IPS DF 6.9 (cell line): ENCODE results near the gene HOXA4.
A peak's percentile ranks its signal among the peaks of the same experiment; 100 is the strongest.

Experiments used
- DNase-seq: peaks from one replicate; pipeline ENCODE4 v3.0.0-alpha.2; 2013; ENCODE audit warnings: low read depth, low spot score
- H3K27ac ChIP-seq: one replicate; pipeline ENCODE4 v1.5.1; 2013; ENCODE audit warnings: low read length, control low read depth
- H3K27me3 ChIP-seq: 2 replicates; pipeline ENCODE4 v1.6.1; 2013; ENCODE audit warnings: mild to moderate bottlenecking, low read length; ENCODE audit not compliant: control insufficient read depth, insufficient read depth
- H3K36me3 ChIP-seq: 2 replicates; pipeline ENCODE4 v1.6.1; 2013; ENCODE audit warnings: low read length; ENCODE audit not compliant: control insufficient read depth, insufficient read depth
- H3K4me1 ChIP-seq: 2 replicates; pipeline ENCODE4 v1.6.1; 2013; ENCODE audit warnings: low read length; ENCODE audit not compliant: control insufficient read depth, insufficient read depth
- H3K4me3 ChIP-seq: 2 replicates; pipeline ENCODE4 v1.5.1; 2013; ENCODE audit warnings: mild to moderate bottlenecking, low read length
- H3K9me3 ChIP-seq: 2 replicates; pipeline ENCODE4 v1.6.1; 2013; ENCODE audit warnings: low read length, inconsistent platforms; ENCODE audit not compliant: control insufficient read depth, insufficient read depth
- WGBS: extraction: QIAGEN DNeasy Blood & Tissue Kit; methylation state at CpG from one replicate; pipeline ENCODE4 v1.1.7; 2013; ENCODE audit warnings: mixed read lengths, missing lambda C conversion rate; ENCODE audit not compliant: insufficient read length, insufficient coverage; 5-methylcytosine and 5-hydroxymethylcytosine counted together

Gene HOXA4

DNA sequence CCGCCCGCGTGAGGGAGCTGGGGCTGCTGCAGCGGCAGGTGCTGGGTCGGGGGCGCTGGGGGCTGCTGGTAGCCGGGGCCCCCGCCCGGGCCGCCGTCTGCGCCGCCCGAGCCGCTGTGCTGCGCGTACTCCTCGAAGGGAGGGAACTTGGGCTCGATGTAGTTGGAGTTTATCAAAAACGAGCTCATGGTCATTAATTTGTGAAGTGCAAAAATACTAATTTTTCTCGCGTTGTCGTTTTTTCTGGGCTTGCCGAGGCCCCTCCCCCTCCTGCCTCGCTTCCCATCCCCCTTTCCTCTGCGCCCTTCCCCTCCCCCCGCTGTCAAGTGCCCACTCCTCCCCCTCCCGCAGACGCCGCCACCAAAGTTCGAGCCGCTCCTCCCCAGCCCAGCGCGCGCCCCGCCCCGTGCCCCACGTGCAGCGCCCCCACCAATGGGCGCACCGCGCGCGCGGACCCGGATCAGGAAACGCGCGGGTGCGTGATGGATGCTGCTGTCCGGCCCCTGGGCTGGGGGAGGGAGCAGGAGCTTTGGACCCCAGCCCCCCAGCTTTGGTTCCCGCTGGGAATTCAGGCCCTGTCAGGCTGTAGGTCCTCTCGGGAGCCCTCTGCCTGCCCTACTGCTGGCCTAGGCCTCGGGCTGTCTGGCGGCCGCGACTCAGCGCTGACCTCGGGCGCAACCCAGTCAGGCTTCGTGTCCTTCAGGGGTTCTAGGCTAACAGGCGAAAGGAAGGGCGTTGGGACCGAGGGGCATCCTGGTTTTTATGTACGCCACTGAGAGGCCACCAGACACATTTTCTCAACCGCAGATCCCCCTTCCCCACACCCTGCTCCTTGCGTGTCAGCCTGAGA lies at the start of gene HOXA4:
HOXA4 (minus strand) TSS at position 218 of the 850 bp plus-strand sequence; CDS start at position 194, 24 bp downstream.
- H3K36me3 ChIP-seq: no peaks in the 10 kb centered on the region; the same call in 1 of the 2 replicates

DNA sequence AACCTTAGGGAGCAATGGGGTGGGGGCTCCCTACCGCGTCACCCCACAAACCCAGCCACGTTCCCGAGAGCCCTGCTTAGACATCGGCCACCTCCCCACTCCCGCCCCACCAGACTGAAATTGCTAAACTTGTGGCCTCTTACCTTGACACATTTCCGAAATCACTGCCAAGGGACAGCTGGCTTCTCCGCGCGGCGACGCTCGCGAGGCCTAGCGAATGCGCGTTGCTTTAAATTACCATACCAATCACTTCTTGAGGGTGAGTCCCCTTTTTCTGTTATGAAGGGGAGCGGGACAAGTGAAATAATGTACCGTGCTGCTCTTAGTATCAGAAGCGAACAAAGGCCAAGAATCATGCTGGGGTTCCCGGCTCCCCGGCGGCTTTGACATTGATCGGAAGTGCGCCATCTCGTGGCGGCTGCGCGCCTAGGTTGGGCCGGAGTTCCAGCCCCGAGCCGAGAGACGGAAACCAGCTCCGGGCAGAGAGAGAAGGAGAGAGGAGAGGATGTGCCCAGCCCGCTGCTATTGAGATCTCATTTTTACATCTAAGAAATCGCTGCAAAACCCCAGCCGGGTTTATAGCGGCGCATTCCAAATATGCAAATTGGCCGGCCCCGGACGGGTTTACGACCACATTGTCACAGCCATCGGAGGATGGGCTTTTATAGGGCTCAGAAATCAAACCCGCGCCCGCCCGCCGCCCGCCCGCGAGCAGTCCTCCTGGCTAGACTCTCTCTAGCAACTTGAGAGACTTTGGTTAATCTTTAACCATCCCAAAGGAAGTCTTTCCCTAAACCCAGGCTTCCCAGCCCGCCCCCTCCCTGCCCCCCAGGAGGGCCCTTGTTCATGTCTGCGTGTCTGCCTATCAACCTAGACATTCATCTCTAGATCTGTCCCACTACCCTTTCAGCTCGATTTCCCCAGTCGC lies 49.2 kb upstream of the HOXA4 start:
- Histone ChIP-seq H3K9me3 (no peaks in the 10 kb centered on the region), H3K4me3 (no peak overlapping the region), H3K4me1 (peaks cover 1% of the 10 kb centered on the region; the same call in 1 of the 2 replicates), H3K27ac (no peak overlapping the region), H3K36me3 (no peaks in the 10 kb centered on the region), H3K27me3 (peaks cover 97% of the 10 kb centered on the region)
- WGBS: no CpG with 5 or more reads among the region's 56 CpGs
- DNase-seq: no peak

More for the DNA sequence above, at the start of gene HOXA4:
- no peak for DNase-seq
- WGBS: no CpG with 5 or more reads among the region's 67 CpGs
- Histone ChIP-seq H3K27ac (no peak within 1 kb of the TSS), H3K4me1 (no peaks in the 10 kb centered on the region), H3K27me3 (peaks cover 95% of the 10 kb centered on the region), H3K4me3 (peak within 1 kb of the TSS; percentile 42), H3K9me3 (no peaks in the 10 kb centered on the region)

DNA sequence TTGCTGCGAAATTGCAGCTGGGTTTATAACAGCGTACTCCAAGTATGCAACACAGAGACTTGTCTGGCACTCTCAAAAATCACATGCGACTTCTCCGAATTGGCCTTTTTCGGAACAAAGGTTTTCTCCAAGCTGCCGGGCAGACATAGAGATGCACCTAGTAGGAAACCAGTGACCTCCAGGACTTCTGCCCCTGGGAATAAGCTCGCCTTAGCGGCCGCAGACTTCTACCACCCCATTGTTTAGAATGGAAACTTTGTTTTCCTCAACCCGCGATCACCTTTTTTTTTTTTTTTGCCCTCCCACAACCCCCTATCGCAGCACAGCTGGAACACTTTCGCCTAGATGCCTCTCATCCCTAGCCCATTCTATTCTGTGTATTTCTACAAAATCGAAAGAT lies 48.5 kb upstream of the HOXA4 start:
- DNase-seq: no peak
- Histone ChIP-seq H3K27me3 (peaks cover 98% of the 10 kb centered on the region), H3K27ac (no peak overlapping the region), H3K4me3 (no peak overlapping the region), H3K4me1 (peaks cover 1% of the 10 kb centered on the region; the same call in 1 of the 2 replicates), H3K36me3 (no peaks in the 10 kb centered on the region), H3K9me3 (no peaks in the 10 kb centered on the region)
- WGBS: no CpG with 5 or more reads among the region's 14 CpGs

DNA sequence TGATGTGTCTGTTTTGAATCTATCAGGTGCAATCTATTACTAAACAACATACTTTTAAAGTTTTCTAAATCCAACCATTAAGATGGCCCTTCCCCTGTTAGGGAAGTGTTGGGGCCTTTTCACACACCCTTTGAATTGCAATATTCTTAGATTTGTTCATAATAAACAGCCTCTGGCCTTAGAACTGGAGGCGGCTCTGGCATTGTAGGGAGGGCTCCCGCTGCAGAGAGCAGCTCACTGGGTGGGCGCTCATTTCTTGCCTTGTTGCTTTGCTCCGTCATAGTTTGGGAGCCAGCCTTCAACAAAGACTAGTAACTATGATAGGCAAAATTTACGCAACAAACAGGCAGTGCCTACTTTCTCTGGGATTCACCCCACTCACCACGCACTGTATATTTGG lies 47.8 kb upstream of the HOXA4 start:
- WGBS: no CpG with 5 or more reads among the region's 6 CpGs
- H3K4me1 ChIP-seq: peaks cover 2% of the 10 kb centered on the region; the same call in 1 of the 2 replicates
- DNase-seq: no peak
- no peak overlapping the region for H3K27ac ChIP-seq
- H3K36me3 ChIP-seq: no peaks in the 10 kb centered on the region
- H3K4me3 ChIP-seq: no peak overlapping the region
- peaks cover 98% of the 10 kb centered on the region for H3K27me3 ChIP-seq
- H3K9me3 ChIP-seq: no peaks in the 10 kb centered on the region

DNA sequence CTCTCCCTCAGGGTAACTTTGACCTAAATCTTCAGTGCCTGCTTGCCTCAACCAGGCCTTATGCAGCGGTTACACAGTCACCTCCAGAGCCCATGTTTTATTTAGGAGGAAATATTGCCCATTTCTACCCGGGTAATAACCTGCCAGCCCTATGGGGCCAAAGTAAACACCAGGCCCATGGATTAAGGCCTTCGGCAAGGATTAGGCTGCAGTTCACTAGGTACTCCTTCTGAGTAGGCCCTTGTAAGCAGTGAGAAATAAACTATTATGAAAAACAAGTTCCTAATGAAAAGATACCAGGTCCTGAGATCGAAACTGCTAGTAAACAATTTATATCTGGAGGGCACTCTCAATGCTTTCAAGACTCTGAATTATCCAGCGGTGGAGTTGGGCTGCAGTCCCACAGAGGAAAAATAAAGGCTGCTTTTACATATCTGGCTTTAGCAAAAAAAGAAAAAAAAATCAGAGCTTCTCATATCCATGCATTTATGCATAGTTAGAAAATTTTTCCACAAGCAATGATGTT lies 47.3 kb upstream of the HOXA4 start:
- H3K9me3 ChIP-seq: no peaks in the 10 kb centered on the region
- H3K27me3 ChIP-seq: peaks cover 98% of the 10 kb centered on the region
- H3K4me1 ChIP-seq: peaks cover 4% of the 10 kb centered on the region; the same call in 1 of the 2 replicates
- H3K36me3 ChIP-seq: no peaks in the 10 kb centered on the region
- H3K4me3 ChIP-seq: no peak overlapping the region
- no peak overlapping the region for H3K27ac ChIP-seq
- no CpG with 5 or more reads among the region's 5 CpGs for WGBS
- DNase-seq: no peak

DNA sequence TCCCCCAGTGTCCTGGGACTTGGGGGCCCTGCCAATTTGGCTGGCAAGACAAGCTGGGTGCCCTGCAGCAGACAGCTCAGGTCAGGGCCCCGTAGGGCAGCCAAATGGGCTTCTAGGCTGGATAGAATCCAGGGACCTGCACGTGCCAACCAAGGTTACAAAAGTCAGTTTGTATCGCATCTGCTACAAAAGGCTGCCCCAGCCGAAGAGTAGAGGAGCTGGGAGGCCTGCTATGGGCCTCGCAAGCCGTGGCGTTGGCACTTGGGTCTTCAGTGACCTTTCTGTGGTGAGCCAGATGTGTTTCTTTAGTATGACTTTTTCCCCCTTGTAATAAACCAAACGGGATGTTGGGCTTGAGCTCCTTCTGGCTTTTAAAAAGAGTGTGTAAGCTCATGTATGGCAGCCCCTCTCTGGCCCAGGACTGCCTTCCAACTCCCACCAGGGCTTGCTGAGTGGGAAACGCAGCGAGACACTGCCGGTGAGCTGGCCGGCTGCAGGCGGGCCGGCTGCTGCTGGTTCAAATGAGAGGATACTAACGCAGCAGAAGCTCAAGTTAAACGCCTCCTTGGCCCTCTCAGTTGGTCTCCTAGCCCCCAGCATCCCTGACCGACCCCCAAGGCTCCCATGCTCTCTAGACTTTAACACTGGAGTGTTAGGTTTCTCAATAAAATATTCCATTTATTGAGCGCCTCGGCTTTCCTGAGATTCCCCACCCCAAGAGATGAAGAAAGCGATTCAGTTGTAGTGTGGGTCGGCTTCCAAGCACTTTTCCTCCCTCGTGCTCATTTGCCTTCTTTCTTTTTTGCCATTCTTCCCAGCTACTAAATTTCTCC lies 46.6 kb upstream of the HOXA4 start:
- no peak for DNase-seq
- H3K4me3 ChIP-seq: no peak overlapping the region
- H3K27ac ChIP-seq: no peak overlapping the region
- no peaks in the 10 kb centered on the region for H3K9me3 ChIP-seq
- WGBS: no CpG with 5 or more reads among the region's 22 CpGs
- peaks cover 4% of the 10 kb centered on the region; the same call in 1 of the 2 replicates for H3K4me1 ChIP-seq
- H3K27me3 ChIP-seq: peaks cover 98% of the 10 kb centered on the region
- H3K36me3 ChIP-seq: no peaks in the 10 kb centered on the region

DNA sequence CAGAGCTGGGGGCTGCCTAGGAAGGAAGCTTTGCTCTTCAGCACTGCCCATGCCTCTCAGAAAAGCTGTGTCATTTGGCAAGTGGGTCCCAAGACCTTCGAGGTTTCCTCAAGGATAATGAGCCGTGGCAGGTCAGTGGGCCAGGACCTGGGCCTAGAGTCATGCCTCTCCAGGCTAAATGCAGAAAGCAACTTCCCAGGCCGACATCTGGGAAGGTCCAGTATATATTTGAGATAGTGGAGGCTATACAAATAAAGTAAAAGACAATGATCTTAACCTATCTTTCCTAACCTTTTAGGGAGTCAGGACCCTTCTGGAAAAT lies 45.9 kb upstream of the HOXA4 start:
- WGBS: no CpG with 5 or more reads among the region's 3 CpGs
- H3K4me1 ChIP-seq: peaks cover 4% of the 10 kb centered on the region; the same call in 1 of the 2 replicates
- DNase-seq: no peak
- no peaks in the 10 kb centered on the region for H3K36me3 ChIP-seq
- H3K27me3 ChIP-seq: peaks cover 98% of the 10 kb centered on the region
- no peak overlapping the region for H3K27ac ChIP-seq
- no peaks in the 10 kb centered on the region for H3K9me3 ChIP-seq
- no peak overlapping the region for H3K4me3 ChIP-seq

DNA sequence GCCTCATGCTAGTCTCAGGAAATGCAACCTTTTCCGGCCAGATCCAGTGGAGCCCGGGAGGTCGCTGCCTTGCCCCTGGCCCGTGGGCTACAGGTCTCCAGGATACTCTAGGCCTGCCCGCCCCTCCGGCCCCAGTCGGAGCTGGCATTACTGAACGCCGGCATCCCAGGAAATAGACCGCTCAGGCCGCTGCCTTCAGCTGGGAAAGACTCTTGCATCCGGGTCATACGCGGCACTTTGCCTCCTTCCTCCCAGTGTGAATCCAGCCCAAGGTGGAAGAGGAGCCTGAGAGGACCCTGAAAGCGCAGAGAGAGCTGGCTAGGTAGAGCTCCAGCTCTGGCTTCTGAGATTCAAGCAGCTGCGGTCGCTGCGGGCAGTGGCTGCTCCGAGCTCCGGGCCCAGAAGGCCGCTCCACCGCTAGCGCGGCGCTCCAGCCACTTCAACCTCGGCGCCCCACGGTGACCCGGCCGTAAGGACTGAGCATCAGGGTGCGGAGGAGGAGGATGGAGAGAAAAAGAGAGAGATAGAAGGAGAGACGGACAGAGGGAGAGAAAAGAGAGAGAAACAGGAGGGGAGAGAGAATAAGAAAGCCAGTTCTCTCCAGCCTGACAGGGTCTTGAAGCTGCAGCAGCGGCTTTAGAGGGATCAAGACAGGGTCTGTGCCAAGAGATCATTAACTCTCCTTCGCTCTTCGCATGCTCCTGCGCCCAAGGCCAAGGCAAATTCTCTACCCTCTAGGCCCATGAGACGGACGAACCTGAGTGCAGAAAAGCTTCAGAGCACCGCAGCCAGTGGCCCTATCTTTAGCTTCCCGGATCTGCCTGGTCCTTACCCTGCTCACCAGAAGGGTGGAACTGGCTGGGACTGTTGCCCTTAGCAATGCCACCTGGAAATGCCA lies 45.3 kb upstream of the HOXA4 start:
- no peak overlapping the region for H3K27ac ChIP-seq
- H3K9me3 ChIP-seq: no peaks in the 10 kb centered on the region
- peaks cover 97% of the 10 kb centered on the region for H3K27me3 ChIP-seq
- no peak for DNase-seq
- H3K4me1 ChIP-seq: peaks cover 4% of the 10 kb centered on the region; the same call in 1 of the 2 replicates
- no peaks in the 10 kb centered on the region for H3K36me3 ChIP-seq
- H3K4me3 ChIP-seq: no peak overlapping the region
- no CpG with 5 or more reads among the region's 40 CpGs for WGBS
